ENCODE results near the gene PRSS12. TPM values are rescaled to one million over a fixed set of nuclear protein-coding genes. Genes with fewer than 3 reads are reported as not detected.

The PRSS12 gene
- total RNA-seq, 2 donors from 2014 or later: 0.12 TPM; not detected in 1

GRCh38 chr4:118265312-118266144, 87.3 kb downstream of the PRSS12 start:
- Histone ChIP-seq H3K4me3 (peak overlapping the region; percentile 37 to 58), H3K27ac (no peak overlapping the region), H3K4me1 (peaks cover 0 to 3% of the 10 kb centered on the region in 2 donors), H3K9me3 (no peaks in the 10 kb centered on the region), H3K27me3 (no peaks in the 10 kb centered on the region), H3K36me3 (no peaks in the 10 kb centered on the region)
- DNase-seq (ENCODE audit: low spot score): no peak
- TF ChIP-seq CTCF (IDR thresholded peaks at IDR 0.05): no peak

GRCh38 chr4:118264096-118264495, 88.7 kb downstream of the PRSS12 start:
- Histone ChIP-seq H3K4me3 (no peak overlapping the region), H3K9me3 (no peaks in the 10 kb centered on the region), H3K27me3 (no peaks in the 10 kb centered on the region), H3K36me3 (no peaks in the 10 kb centered on the region), H3K27ac (no peak overlapping the region), H3K4me1 (peaks cover 0 to 3% of the 10 kb centered on the region in 2 donors)
- no peak for DNase-seq (ENCODE audit: low spot score)
- no peak for TF ChIP-seq CTCF (IDR thresholded peaks at IDR 0.05)

GRCh38 chr4:118260309-118260708, 92.5 kb downstream of the PRSS12 start:
- no peaks in the 10 kb centered on the region for H3K36me3 ChIP-seq
- H3K27me3 ChIP-seq: no peaks in the 10 kb centered on the region
- no peaks in the 10 kb centered on the region for H3K9me3 ChIP-seq
- no peak for DNase-seq (ENCODE audit: low spot score)
- no peak overlapping the region for H3K27ac ChIP-seq
- no peak overlapping the region for H3K4me3 ChIP-seq
- no peak for TF ChIP-seq CTCF (IDR thresholded peaks at IDR 0.05)
- peaks cover 0 to 2% of the 10 kb centered on the region in 2 donors for H3K4me1 ChIP-seq

- no peak overlapping the region for H3K27ac ChIP-seq
- DNase-seq (ENCODE audit: low spot score): no peak
- TF ChIP-seq CTCF (IDR thresholded peaks at IDR 0.05): no peak
- H3K27me3 ChIP-seq: no peaks in the 10 kb centered on the region
- no peaks in the 10 kb centered on the region for H3K4me1 ChIP-seq
- no peaks in the 10 kb centered on the region for H3K9me3 ChIP-seq
- H3K36me3 ChIP-seq: no peaks in the 10 kb centered on the region
- no peak overlapping the region for H3K4me3 ChIP-seq
These were observed 93.7 kb downstream of the PRSS12 start for GRCh38 chr4:118259111-118259510.

GRCh38 chr4:118254368-118254767, 98.4 kb downstream of the PRSS12 start:
- Histone ChIP-seq H3K4me1 (no peaks in the 10 kb centered on the region), H3K27ac (no peak overlapping the region), H3K4me3 (no peak overlapping the region), H3K36me3 (no peaks in the 10 kb centered on the region), H3K9me3 (peaks cover 0 to 7% of the 10 kb centered on the region in 2 donors), H3K27me3 (no peaks in the 10 kb centered on the region)
- DNase-seq (ENCODE audit: low spot score): no peak
- no peak for TF ChIP-seq CTCF (IDR thresholded peaks at IDR 0.05)
